Activated T-helper 1 cell treated with anti-CD3 and anti-CD28 coated beads, Interleukin-12 subunit alpha, Interleukin-12 subunit beta, Interleukin-2, Interleukin-4 antibody, amounts not matched to agents 30 ng/mL and 10 ng/mL and 1 ng/mL, durations not matched to agents 14 hours and 24 hours and 36 hours (primary cell): ENCODE data around the gene ANO6. TPM values are rescaled to one million over a fixed set of nuclear protein-coding genes. Genes with fewer than 3 reads are reported as not detected.
"Not testable (repeated sequence)": the region's sequence is repeated elsewhere in the genome, so short reads cannot be mapped to it uniquely, and the experiment has no call there.

Source experiments
- DNase-seq: peaks from one replicate; pipeline ENCODE4 v3.0.0; 2021; ENCODE audit warnings: low spot score
- H3K27ac Mint-ChIP-seq: one replicate; pipeline ENCODE4 v1.8.0; 2021; ENCODE audit warnings: mild to moderate bottlenecking, mixed read lengths
- H3K27me3 Mint-ChIP-seq: one replicate; pipeline ENCODE4 v1.8.0; 2022; ENCODE audit warnings: mild to moderate bottlenecking, moderate library complexity, mixed read lengths; ENCODE audit not compliant: insufficient read depth
- H3K36me3 Mint-ChIP-seq: one replicate; pipeline ENCODE4 v1.8.0; 2021; ENCODE audit warnings: low read depth, mixed read lengths
- H3K4me1 Mint-ChIP-seq: one replicate; pipeline ENCODE4 v1.8.0; 2021; ENCODE audit warnings: low read depth, mixed read lengths
- H3K4me3 Mint-ChIP-seq: one replicate; pipeline ENCODE4 v1.8.0; 2021; ENCODE audit warnings: mild to moderate bottlenecking, moderate library complexity, mixed read lengths
- H3K9me3 Mint-ChIP-seq: one replicate; pipeline ENCODE4 v1.8.0; 2021; ENCODE audit warnings: mixed read lengths
- intact Hi-C: fragments of 100-400 bp; cut with micrococcal nuclease; formaldehyde crosslinking; loops from one replicate; pipeline ENCODE4 v1.15.1; 2024
- total RNA-seq: library from RNA; stranded (reverse); gene quantifications from 2 replicates; pipeline ENCODE4 v1.2.3, GENCODE V29; 2022

ANO6 gene
- total RNA-seq, 1 donor from 2014 or later: 21.7 TPM

GRCh38 chr12:45257185-45257930 is 41.5 kb downstream of the ANO6 start:
- intact Hi-C loops: no loop called here
- DNase-seq: no peak
- Mint-ChIP-seq H3K9me3 (no peaks in the 10 kb centered on the region), H3K4me1 (peaks cover 21% of the 10 kb centered on the region), H3K27ac (no peak overlapping the region), H3K36me3 (no peaks in the 10 kb centered on the region), H3K4me3 (no peak overlapping the region), H3K27me3 (no peaks in the 10 kb centered on the region)

DNA sequence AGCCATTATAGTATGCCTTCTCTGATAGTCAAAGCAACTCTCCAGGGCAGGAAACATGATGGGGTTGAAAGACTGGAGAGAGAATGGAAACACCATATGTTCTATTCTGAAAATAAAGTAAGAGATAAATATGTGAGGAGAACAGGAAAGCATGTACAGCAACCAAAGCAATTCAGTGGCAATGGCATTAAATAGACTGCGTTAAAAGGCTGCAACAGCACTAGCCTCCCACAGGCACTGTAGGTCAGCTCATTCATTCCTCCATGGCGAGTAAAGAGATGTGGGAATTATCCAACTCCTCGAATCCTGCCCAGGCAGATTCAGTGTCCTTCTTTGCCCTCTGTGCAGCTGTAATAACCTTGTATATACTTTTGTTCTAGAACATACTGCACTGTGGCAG is 43.8 kb downstream of the ANO6 start:
- no peak for DNase-seq
- no peaks in the 10 kb centered on the region for H3K27me3 Mint-ChIP-seq
- intact Hi-C loops: no loop called here
- H3K36me3 Mint-ChIP-seq: peaks cover 3% of the 10 kb centered on the region
- peaks cover 26% of the 10 kb centered on the region for H3K4me1 Mint-ChIP-seq
- H3K27ac Mint-ChIP-seq: no peak overlapping the region
- no peak overlapping the region for H3K4me3 Mint-ChIP-seq
- no peaks in the 10 kb centered on the region for H3K9me3 Mint-ChIP-seq

DNA sequence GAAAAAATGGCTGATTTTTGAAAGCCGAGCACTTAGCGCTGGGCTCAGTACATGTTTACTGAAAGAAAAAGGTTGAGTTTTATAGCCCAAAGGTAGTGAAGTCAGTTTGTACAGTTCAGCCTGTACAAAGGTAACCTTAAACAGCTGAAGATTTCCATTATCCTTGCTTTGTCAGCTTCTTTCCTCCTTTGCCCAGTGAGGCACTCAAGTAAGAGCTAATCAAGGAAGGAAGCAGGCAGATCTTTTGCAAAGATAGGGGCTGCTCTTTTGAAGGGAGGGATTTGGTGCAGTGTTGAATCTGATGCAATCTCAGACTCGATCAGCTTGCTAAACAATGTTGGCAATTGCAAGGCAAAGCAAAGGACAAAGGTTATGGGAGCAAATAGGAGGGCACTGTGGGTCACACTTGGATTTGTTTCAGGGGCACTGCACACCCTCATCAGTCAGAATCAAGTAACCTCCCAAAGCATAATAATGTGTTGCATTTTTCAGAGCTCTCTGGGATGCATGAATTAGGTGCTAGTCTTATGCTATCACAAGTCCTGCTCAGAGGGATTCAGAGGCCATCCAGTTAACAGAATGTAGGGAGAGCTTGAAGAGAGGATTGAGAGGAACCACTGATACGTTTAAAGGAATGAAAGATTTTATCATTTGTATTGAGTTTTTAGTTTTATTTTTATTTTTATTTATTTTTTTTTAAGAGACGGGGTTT is 44.4 kb downstream of the ANO6 start:
- DNase-seq: no peak
- no peaks in the 10 kb centered on the region for H3K27me3 Mint-ChIP-seq
- H3K27ac Mint-ChIP-seq: no peak overlapping the region
- H3K36me3 Mint-ChIP-seq: peaks cover 3% of the 10 kb centered on the region
- H3K9me3 Mint-ChIP-seq: no peaks in the 10 kb centered on the region
- H3K4me3 Mint-ChIP-seq: no peak overlapping the region
- intact Hi-C loops: no loop called here
- H3K4me1 Mint-ChIP-seq: peaks cover 26% of the 10 kb centered on the region

DNA sequence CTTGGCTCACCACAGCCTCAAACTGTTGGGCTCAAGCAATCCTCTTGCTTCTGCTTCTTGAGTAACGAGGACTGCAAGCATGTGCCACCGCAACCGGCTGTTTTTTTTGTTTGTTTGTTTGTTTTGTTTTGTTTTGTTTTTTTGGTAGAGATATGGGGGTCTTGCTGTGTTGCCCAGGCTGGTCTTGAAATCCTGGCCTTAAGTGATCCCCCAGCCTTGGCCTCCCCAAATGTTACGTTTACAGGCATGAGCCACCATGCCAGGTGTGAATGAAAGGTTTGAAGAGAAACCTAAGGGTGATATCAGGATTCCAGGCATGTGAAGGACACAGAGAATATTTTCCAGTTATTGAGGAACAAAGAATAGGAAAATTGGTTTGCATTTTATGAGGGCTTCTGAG is 45.0 kb downstream of the ANO6 start:
- peaks cover 26% of the 10 kb centered on the region for H3K4me1 Mint-ChIP-seq
- H3K27ac Mint-ChIP-seq: no peak overlapping the region
- intact Hi-C loops: no loop called here
- no peak overlapping the region for H3K4me3 Mint-ChIP-seq
- no peaks in the 10 kb centered on the region for H3K9me3 Mint-ChIP-seq
- H3K36me3 Mint-ChIP-seq: peaks cover 3% of the 10 kb centered on the region
- DNase-seq: no peak
- no peaks in the 10 kb centered on the region for H3K27me3 Mint-ChIP-seq

DNA sequence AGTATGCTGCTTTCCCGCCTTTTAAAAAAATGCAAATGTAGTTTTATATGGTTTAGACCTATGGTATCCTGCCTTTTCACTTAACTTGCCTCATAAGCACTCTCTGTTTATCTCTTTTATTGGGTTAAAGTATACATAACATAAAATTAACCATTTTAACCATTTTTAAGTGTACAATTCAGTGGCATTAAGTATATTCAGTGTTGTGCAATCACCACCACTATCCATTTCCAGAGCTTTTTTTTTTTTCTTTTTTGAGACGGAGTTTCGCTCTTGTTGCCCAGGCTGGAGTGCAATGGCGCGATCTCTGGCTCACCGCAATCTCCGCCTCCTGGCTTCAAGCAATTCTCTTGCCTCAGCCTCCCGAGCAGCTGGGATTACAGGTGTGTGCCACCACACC is 46.3 kb downstream of the ANO6 start:
- peaks cover 18% of the 10 kb centered on the region for H3K4me1 Mint-ChIP-seq
- H3K27me3 Mint-ChIP-seq, H3K36me3 Mint-ChIP-seq, intact Hi-C loops, DNase-seq, H3K4me3 Mint-ChIP-seq, H3K27ac Mint-ChIP-seq, H3K9me3 Mint-ChIP-seq: not testable (repeated sequence)

GRCh38 chr12:45263587-45263986 is 47.7 kb downstream of the ANO6 start:
- H3K27ac Mint-ChIP-seq: no peak overlapping the region
- peaks cover 14% of the 10 kb centered on the region for H3K4me1 Mint-ChIP-seq
- H3K36me3 Mint-ChIP-seq: peaks cover 3% of the 10 kb centered on the region
- intact Hi-C loops: no loop called here
- H3K4me3 Mint-ChIP-seq: no peak overlapping the region
- H3K9me3 Mint-ChIP-seq: no peaks in the 10 kb centered on the region
- DNase-seq: no peak
- no peaks in the 10 kb centered on the region for H3K27me3 Mint-ChIP-seq

DNA sequence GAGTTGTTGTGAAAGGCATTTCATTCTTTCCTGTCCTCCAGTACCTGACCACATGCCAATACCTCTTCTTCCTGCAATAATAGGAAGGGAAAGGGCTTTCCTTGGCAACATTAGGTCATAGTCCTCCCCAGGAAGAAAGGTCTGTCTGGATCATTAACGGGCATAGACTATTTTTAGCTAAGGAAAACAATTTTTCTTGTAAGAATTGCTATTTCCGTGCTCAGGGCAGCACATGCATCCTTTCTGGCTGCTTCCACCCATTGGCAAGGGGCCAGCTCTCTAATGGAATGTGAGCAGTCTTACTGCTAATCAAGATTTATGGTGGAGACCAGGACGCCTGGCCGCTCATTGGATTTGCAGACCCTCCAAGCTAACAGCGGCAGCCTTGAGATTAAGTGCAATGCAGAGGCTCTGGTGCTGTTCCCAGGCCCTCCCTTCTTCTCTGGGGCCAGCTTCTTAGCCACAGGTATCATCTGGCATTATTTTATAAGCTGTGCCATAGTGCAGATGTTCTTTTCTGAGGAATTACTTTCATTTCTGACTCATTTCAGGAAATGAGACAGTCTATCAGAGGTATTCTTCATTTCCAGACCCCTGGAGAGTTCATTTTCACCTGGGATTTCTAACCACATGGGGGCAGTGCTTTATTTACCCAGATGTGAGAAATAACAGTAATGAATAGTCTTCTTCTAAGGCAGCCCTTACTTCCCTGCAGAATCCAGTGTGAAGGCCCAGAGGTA is 52.9 kb downstream of the ANO6 start:
- Mint-ChIP-seq H3K36me3 (peaks cover 6% of the 10 kb centered on the region), H3K9me3 (no peaks in the 10 kb centered on the region), H3K27me3 (no peaks in the 10 kb centered on the region), H3K4me3 (no peak overlapping the region), H3K27ac (no peak overlapping the region), H3K4me1 (peaks cover 15% of the 10 kb centered on the region)
- DNase-seq: no peak
- intact Hi-C loops: loop anchor here (5.0 kb wide), 1 partner anchor 52 kb away; the partner anchor contains the start of gene ANO6

- H3K36me3 Mint-ChIP-seq: peaks cover 3% of the 10 kb centered on the region
- H3K27ac Mint-ChIP-seq: no peak overlapping the region
- intact Hi-C loops: loop anchor here (5.0 kb wide), 1 partner anchor 52 kb away; the partner anchor contains the start of gene ANO6
- peaks cover 10% of the 10 kb centered on the region for H3K4me1 Mint-ChIP-seq
- no peaks in the 10 kb centered on the region for H3K9me3 Mint-ChIP-seq
- H3K4me3 Mint-ChIP-seq: no peak overlapping the region
- no peaks in the 10 kb centered on the region for H3K27me3 Mint-ChIP-seq
- DNase-seq: no peak
These were observed 53.5 kb downstream of the ANO6 start for GRCh38 chr12:45269412-45269751.

DNA sequence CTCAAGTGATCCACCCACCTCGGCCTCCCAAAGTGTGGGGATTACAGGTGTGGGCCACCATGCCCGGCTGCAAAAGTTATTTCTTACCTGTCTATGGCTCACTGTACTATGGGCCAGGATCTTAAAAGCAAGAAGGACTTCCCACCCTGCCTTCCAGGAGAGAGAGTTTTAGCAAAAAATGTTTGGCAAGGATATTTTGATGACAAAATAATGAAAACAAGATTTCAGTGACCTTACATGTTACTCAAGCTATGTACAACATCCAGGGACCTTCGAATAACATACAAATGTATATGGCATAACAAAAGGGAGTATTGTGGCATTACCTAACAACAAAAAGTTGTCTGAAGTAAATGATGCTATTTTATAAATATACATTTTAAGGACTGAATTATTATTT is 55.1 kb downstream of the ANO6 start:
- no peaks in the 10 kb centered on the region for H3K27me3 Mint-ChIP-seq
- H3K27ac Mint-ChIP-seq: no peak overlapping the region
- no peaks in the 10 kb centered on the region for H3K9me3 Mint-ChIP-seq
- intact Hi-C loops: no loop called here
- peaks cover 10% of the 10 kb centered on the region for H3K4me1 Mint-ChIP-seq
- H3K36me3 Mint-ChIP-seq: peaks cover 3% of the 10 kb centered on the region
- DNase-seq: no peak
- no peak overlapping the region for H3K4me3 Mint-ChIP-seq

DNA sequence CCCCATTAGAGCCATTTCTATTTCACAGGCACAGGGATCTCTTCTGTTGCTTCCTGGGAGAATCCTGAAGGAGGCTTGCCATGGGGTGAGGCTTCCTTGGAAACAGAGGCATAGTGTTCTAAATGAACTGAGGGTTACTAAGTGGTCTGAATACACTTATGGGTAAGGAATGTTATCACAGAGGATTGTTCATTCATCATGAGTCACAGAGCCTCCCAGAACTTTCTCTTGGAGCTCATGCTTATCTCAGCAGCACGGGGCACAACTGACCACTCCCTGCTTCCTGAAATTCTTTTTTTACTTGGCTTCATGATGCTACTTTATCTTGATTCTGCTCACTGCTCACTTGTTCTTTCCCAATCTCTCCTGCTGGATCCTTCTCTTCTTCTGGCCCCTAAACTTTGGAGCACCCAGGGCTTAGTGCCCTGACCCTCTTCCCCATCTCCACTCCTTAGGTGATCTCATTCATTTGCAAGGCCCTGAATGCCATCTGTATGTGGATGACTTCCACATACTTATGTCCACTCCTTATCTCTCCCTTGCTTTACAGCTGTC is 57.9 kb downstream of the ANO6 start:
- Mint-ChIP-seq H3K27ac (no peak overlapping the region), H3K4me3 (no peak overlapping the region), H3K9me3 (no peaks in the 10 kb centered on the region), H3K4me1 (peaks cover 7% of the 10 kb centered on the region), H3K36me3 (peaks cover 3% of the 10 kb centered on the region), H3K27me3 (no peaks in the 10 kb centered on the region)
- intact Hi-C loops: no loop called here
- no peak for DNase-seq

GRCh38 chr12:45276154-45276755 is 60.4 kb downstream of the ANO6 start:
- Mint-ChIP-seq H3K9me3 (no peaks in the 10 kb centered on the region), H3K4me1 (no peaks in the 10 kb centered on the region), H3K27ac (no peak overlapping the region), H3K36me3 (peaks cover 5% of the 10 kb centered on the region), H3K4me3 (no peak overlapping the region), H3K27me3 (no peaks in the 10 kb centered on the region)
- intact Hi-C loops: no loop called here
- DNase-seq: no peak

DNA sequence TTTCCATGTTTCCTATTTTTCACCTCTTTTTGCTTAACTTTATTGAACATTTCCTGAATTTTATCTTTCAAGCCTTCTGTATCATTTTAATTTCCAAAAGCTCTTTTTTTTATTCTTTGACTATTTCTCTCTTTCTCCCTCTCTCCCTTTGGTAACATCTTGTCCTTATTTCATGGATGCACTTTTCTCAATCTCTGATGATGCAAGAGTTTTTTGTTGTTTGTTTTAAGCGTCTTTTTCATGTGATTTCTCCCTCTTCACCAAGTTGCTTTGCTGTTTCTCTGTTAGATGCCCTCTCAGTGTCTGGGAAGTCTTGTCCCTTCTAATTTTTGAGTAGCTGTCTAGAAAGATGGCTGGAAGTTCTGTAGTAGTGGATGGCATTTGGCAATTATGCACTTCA is 62.6 kb downstream of the ANO6 start:
- peaks cover 7% of the 10 kb centered on the region for H3K36me3 Mint-ChIP-seq
- no peak for DNase-seq
- no peaks in the 10 kb centered on the region for H3K9me3 Mint-ChIP-seq
- H3K4me1 Mint-ChIP-seq: no peaks in the 10 kb centered on the region
- no peak overlapping the region for H3K4me3 Mint-ChIP-seq
- H3K27me3 Mint-ChIP-seq: no peaks in the 10 kb centered on the region
- H3K27ac Mint-ChIP-seq: no peak overlapping the region
- intact Hi-C loops: no loop called here
